RCC 7860 (cell line): ENCODE data around the gene LRCOL1.
"Not testable (repeated sequence)": the region's sequence is repeated elsewhere in the genome, so short reads cannot be mapped to it uniquely, and the experiment has no call there.

Experiments
- DNase-seq: peaks from one replicate; pipeline ENCODE4 v3.0.0-alpha.2; 2015; ENCODE audit warnings: low spot score
- FAIRE-seq: peaks from 2 replicates; lab custom pipeline; 2012; peaks lifted over from hg19 to GRCh38; lab: Jason Lieb, UNC

The LRCOL1 gene

DNA sequence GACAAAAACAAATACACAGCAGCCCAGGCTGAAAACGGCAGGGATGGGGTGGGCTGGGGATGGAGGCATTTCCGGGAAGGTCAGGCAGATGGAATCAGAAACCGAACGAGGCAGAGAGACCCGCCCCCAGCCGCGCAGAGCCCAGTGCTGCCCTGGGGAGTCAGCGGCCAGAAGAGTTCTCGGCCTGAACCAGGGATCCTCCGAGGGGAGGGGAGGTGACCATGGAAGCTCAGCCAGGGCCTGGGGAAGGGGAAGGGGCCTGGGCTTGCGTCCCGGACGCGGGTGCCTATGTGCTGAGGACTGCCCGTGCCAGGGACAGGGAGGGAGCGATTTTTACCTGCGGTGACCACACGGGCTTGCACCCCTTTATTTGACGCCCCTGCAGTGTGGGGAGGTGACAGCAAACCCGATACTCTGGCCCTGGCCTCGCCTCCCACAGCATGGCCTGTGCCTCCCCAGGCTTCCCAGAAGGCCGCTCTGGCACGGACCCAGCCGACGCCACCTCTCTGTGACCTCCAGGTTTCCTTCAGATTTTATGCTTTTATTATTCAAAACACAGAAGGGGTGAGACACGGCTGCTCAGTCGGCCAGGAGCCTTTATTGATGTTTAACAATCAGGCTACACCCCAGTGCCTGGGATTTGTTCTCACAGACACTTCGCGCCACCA lies 7.7 kb downstream of the LRCOL1 start:
- DNase-seq (no peak), FAIRE-seq (no peak)

DNA sequence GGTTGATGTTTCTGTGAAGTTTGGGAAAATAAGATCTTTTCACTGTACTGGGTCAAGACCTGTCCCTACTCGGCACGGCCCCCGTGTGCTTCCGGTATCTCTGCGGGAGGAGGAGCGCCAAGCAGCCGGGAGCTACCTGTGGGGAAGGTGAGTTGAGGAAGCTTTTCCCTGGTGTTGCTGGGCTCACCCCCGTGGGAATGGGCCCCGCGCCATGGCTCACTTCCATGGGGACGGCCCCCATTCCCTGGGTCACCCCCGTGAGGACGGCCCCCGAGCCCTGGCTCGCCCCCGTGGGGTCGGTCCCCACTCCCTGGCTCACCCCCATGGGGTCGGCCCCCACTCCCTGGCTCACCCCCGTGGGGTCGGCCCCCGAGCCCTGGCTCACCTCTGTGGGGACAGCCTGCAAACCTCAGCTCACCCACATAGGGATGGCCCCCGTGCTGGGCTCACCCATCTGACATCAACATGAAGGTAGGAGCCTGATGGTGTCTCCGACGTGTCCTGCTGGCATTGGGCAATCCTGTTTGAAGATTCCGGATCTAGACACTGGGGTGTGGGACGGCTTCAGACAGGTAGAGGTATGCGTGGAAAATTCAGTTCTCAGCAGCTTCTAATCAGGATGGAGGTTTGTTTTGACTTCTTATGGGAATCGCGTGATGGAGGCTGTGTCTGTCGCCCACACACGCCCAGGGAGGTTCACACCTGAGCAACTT lies 9.1 kb downstream of the LRCOL1 start:
- DNase-seq (no peak), FAIRE-seq (no peak)

- peak; percentile 26 for DNase-seq
- FAIRE-seq = no peak
Observed at GRCh38 chr12:132600048-132601032, 10.0 kb downstream of the LRCOL1 start.

GRCh38 chr12:132599502-132599901 lies 10.9 kb downstream of the LRCOL1 start:
- FAIRE-seq, DNase-seq: not testable (repeated sequence)

GRCh38 chr12:132597333-132598316 lies 12.8 kb downstream of the LRCOL1 start:
- DNase-seq = no peak
- no peak for FAIRE-seq

GRCh38 chr12:132596016-132596415 lies 14.4 kb downstream of the LRCOL1 start:
- FAIRE-seq (no peak), DNase-seq (peak; percentile 20)

GRCh38 chr12:132595183-132595582 lies 15.2 kb downstream of the LRCOL1 start:
- FAIRE-seq (no peak), DNase-seq (no peak)

DNA sequence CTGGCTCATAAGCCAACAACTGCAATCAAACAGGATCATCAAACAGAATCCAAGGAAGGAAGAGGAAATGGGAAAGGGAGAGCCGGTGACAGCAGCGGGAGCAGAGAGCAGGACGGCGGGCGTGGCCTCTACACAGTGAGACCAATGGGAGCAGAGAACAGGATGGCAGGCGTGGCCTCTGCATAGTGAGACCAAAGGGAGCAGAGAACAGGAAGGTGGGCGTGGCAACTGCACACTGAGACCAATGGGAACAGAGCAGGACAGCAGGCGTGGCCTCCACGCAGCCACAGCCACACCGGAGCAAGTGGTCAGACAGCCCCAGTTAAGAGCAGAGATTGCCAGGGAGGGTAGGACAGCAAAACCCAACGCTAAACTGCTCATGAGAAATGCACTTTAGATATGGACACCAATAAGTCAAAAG lies 16.4 kb downstream of the LRCOL1 start:
- peak; percentile 36 for DNase-seq
- FAIRE-seq = no peak

GRCh38 chr12:132593521-132593920 lies 16.9 kb downstream of the LRCOL1 start:
- no peak for DNase-seq
- no peak for FAIRE-seq

DNA sequence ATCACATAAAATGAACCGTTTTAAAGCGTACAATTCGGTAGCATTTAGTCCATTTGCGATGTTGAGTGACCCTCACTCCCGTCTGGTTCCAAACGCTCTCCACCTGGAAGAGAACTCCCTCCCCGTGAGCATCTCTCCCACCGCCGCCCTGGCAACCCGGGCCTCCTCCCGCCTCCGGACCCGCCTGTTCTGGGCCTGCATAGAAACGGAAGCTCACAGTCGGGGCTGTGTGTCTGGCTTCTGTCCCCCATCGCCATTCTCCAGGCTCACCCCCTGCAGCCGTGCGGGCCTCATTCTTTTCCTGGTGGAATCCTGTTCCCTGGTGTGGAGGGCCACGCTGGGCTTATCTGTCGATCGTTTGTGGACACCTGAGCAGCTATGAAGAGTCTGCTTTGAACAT lies 17.3 kb downstream of the LRCOL1 start:
- no peak for FAIRE-seq

DNA sequence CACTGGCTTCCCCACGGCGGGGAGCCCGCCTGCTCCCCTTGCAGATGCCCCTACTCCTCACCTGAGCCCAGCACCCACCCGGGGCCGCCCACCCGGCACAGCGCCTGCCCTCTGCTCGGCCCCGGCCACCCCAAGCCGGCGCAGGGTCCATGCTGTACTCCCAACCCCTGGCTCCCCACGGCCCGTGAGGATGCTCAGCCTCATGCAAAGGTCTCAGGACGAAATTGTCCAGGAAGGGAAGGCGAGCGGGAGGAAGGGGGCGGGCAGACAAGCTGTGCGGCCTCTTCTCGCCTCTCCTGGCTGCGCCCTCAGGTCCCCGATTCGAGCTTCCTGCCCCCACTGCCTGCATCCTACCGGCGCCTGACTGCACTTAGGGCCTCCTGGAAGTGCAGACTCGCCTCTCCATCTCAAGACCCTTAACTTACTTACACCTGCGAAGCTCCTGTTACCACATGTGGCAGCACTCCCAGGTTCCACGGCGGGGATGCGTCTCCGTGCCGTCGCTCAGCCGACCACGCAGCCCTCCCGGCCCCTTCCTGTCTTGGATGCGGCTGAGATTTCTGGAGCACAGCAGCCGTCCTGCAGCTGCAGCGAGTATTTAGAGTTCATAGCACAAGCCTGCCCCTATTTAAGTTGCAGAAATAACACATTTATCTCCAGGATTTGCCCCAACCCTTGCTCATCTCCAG lies 18.0 kb downstream of the LRCOL1 start:
- no peak for FAIRE-seq
- no peak for DNase-seq

More for the DNA sequence above, 17.3 kb downstream of the LRCOL1 start:
- DNase-seq = no peak

GRCh38 chr12:132591107-132591935 lies 19.1 kb downstream of the LRCOL1 start:
- DNase-seq (no peak), FAIRE-seq (no peak)

DNA sequence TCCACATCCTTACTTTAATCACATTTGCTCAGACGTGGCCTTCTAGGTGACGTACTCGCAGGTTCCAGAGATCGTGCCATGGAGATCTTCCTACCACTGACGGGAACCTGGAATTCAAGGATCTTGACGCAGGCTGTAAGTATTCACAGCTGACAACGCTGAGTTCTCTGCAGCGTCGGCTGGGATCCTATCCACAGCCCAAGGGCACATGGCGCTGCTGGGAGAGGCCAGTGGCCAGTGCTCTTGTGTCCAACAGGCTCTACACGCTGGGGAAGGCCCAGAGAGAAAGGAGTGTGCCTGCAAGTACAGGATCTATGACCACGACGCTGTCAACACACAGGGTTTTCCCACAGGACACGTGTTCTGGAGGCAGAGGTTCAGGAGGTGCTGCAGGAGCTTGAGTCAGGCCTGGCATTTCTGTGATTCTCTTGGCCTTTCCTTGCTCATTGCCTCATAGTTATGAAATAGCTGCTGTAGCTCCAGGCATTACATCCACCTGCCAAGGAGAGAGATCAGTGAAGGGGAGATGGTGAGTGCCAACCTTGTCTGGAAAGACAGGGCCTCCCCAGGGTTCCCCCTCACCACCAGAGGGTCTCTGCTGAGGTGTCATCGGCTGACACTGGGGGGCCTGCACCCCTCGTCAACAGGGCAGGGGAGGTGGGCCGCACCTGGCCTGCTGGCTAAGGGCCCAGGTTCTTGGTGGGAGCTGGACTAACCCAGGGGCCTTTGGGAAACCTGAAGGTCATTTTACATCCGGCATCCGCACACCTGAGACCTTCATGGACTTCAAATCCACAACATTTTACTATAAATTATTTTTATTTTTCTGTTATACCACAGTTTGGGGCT lies 21.3 kb downstream of the LRCOL1 start:
- DNase-seq (no peak), FAIRE-seq (no peak)

- DNase-seq (no peak), FAIRE-seq (no peak)
Observed at GRCh38 chr12:132588319-132588718, 22.1 kb downstream of the LRCOL1 start.

GRCh38 chr12:132587781-132588180 lies 22.6 kb downstream of the LRCOL1 start:
- DNase-seq (no peak), FAIRE-seq (no peak)

DNA sequence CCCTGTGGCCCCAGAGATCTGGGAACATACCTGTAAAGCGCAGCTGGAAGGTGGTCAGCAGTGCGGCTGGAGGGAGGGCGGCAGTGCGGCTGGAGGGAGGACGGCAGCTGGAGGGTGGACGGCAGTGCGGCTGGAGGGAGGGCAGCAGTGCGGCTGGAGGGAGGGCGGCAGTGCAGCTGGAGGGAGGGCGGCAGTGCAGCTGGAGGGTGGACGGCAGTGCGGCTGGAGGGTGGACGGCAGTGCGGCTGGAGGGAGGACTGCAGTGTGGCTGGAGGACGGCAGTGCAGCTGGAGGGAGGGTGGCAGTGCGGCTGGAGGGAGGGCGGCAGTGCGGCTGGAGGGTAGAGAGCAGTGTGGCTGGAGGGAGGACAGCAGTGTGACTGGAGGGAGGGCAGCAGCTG lies 23.5 kb downstream of the LRCOL1 start:
- no peak for FAIRE-seq
- no peak for DNase-seq

- no peak for FAIRE-seq
- no peak for DNase-seq
Observed at GRCh38 chr12:132585177-132585576, 25.2 kb downstream of the LRCOL1 start.

GRCh38 chr12:132584429-132584828 lies 26.0 kb downstream of the LRCOL1 start:
- DNase-seq (no peak), FAIRE-seq (no peak)
